K562 (cell line): Measurements from ENCODE around the gene SUSD3.

ENCODE experiments used
- HNRNPL ChIP-seq: fragments of 200-400 bp; formaldehyde crosslinking; IDR thresholded peaks from 2 replicates; pipeline ENCODE4 v1.6.1; 2017; ENCODE audit warnings: low read depth, mild to moderate bottlenecking, low read length
- ZZZ3 ChIP-seq: fragments of 450-650 bp; IDR thresholded peaks from 2 replicates; pipeline ENCODE4 v1.6.1; 2016; ENCODE audit warnings: antibody characterized with exemption, mild to moderate bottlenecking, moderate library complexity

GRCh38 chr9:93091056-93091452, 32.6 kb downstream of the SUSD3 start:
- TF ChIP-seq HNRNPL (no peak), ZZZ3 (no peak)
